Fibroblast of skin of left quadriceps (primary cell): Measurements from ENCODE around the gene TBC1D7.

Experiments
- DNase-seq, 2 experiments: peaks; one replicate each; pipeline ENCODE4 v3.0.0-alpha.2; 2013; ENCODE audit warnings: low read depth in 2 of 2

The TBC1D7 gene

GRCh38 chr6:13328076-13328874, at the start of gene TBC1D7:
TSS of gene TBC1D7 (minus strand) at chr6:13328537. CDS start at chr6:13326898, 1,639 bp downstream.
- peak; percentile 74 to 78 for DNase-seq

GRCh38 chr6:13377054-13377758, 48.9 kb upstream of the TBC1D7 start:
- DNase-seq: no peak

GRCh38 chr6:13375360-13375878, 47.1 kb upstream of the TBC1D7 start:
- DNase-seq: no peak

GRCh38 chr6:13373919-13374318, 45.6 kb upstream of the TBC1D7 start:
- no peak for DNase-seq

GRCh38 chr6:13373488-13373886, 45.1 kb upstream of the TBC1D7 start:
- no peak for DNase-seq

- DNase-seq: no peak
Measured at GRCh38 chr6:13372688-13373487, 44.6 kb upstream of the TBC1D7 start.

GRCh38 chr6:13372076-13372475, 43.7 kb upstream of the TBC1D7 start:
- no peak for DNase-seq

- DNase-seq: no peak
Measured at GRCh38 chr6:13371421-13372072, 43.2 kb upstream of the TBC1D7 start.

GRCh38 chr6:13370623-13371022, 42.3 kb upstream of the TBC1D7 start:
- no peak for DNase-seq

GRCh38 chr6:13369591-13369990, 41.3 kb upstream of the TBC1D7 start:
- no peak for DNase-seq

GRCh38 chr6:13368731-13369115, 40.4 kb upstream of the TBC1D7 start:
- no peak for DNase-seq

GRCh38 chr6:13368079-13368730, 39.9 kb upstream of the TBC1D7 start:
- no peak for DNase-seq

GRCh38 chr6:13367396-13367795, 39.1 kb upstream of the TBC1D7 start:
- no peak for DNase-seq

GRCh38 chr6:13365320-13365719, 37.0 kb upstream of the TBC1D7 start:
- no peak for DNase-seq

- DNase-seq: no peak
Measured at GRCh38 chr6:13364842-13365241, 36.5 kb upstream of the TBC1D7 start.

GRCh38 chr6:13362412-13362811, 34.1 kb upstream of the TBC1D7 start:
- DNase-seq: no peak

GRCh38 chr6:13360671-13361540, 32.6 kb upstream of the TBC1D7 start:
- DNase-seq: no peak

GRCh38 chr6:13359287-13359686, 30.9 kb upstream of the TBC1D7 start:
- DNase-seq: no peak

GRCh38 chr6:13358511-13358910, 30.2 kb upstream of the TBC1D7 start:
- no peak for DNase-seq

- DNase-seq: no peak
Measured at GRCh38 chr6:13357551-13358075, 29.3 kb upstream of the TBC1D7 start.
